GM23338 (cell line): ENCODE data around the gene HPS3. TPM values are rescaled to one million over a fixed set of nuclear protein-coding genes. Genes with fewer than 3 reads are reported as not detected.

Experiments
- ATAC-seq: fragments of 200-7000 bp; cut with Tn5 transposase; 3 replicates; pipeline ENCODE4 v1.9.1; 2020
- DNase-seq: peaks from one replicate; pipeline ENCODE4 v3.0.0-alpha.2; 2015; ENCODE audit warnings: low spot score
- H2AFZ ChIP-seq: fragments of 200-600 bp; sonication (generic); 2 replicates; pipeline ENCODE4 v1.8.0; 2016; ENCODE audit warnings: antibody characterized with exemption, mild to moderate bottlenecking, moderate library complexity
- H3F3A ChIP-seq: fragments of 200-600 bp; sonication (generic); replicated peaks from 2 replicates; pipeline ENCODE4 v1.8.0; 2017; ENCODE audit warnings: antibody characterized with exemption, mixed run types, low read depth
- H3K27ac ChIP-seq: fragments of 200-600 bp; sonication (generic); 2 replicates; pipeline ENCODE4 v1.6.1; 2016; ENCODE audit warnings: low read depth
- H3K27me3 ChIP-seq: fragments of 200-600 bp; sonication (generic); 2 replicates; pipeline ENCODE4 v1.8.0; 2016; ENCODE audit warnings: mild to moderate bottlenecking, mixed run types, moderate library complexity; ENCODE audit not compliant: insufficient read depth
- H3K36me3 ChIP-seq: fragments of 200-600 bp; sonication (generic); 2 replicates; pipeline ENCODE4 v1.8.0; 2016; ENCODE audit warnings: mild to moderate bottlenecking; ENCODE audit not compliant: insufficient read depth
- H3K4me1 ChIP-seq: fragments of 200-600 bp; sonication (generic); 2 replicates; pipeline ENCODE4 v1.8.0; 2016; ENCODE audit warnings: mild to moderate bottlenecking, moderate library complexity; ENCODE audit not compliant: insufficient read depth
- H3K4me2 ChIP-seq: fragments of 200-600 bp; sonication (generic); 2 replicates; pipeline ENCODE4 v1.7.1; 2017; ENCODE audit warnings: mixed run types
- H3K4me3 ChIP-seq: fragments of 200-600 bp; sonication (generic); 2 replicates; pipeline ENCODE4 v1.6.1; 2016; ENCODE audit warnings: mixed run types
- H3K79me2 ChIP-seq: fragments of 200-600 bp; sonication (generic); replicated peaks from 2 replicates; pipeline ENCODE4 v1.8.0; 2017; ENCODE audit warnings: mild to moderate bottlenecking; ENCODE audit not compliant: insufficient read depth
- H3K9me2 ChIP-seq: fragments of 200-600 bp; sonication (generic); 2 replicates; pipeline ENCODE4 v1.8.0; 2017; ENCODE audit not compliant: insufficient read depth
- H4K20me1 ChIP-seq: fragments of 200-600 bp; sonication (generic); replicated peaks from 2 replicates; pipeline ENCODE4 v1.8.0; 2017; ENCODE audit warnings: mild to moderate bottlenecking; ENCODE audit not compliant: insufficient read depth
- H3K27ac Mint-ChIP-seq: 2 replicates; pipeline ENCODE4 v1.8.0; 2020; ENCODE audit warnings: inconsistent platforms, mild to moderate bottlenecking, moderate library complexity, mixed read lengths
- H3K27me3 Mint-ChIP-seq: 3 replicates; pipeline ENCODE4 v1.8.0; 2022; ENCODE audit warnings: low read depth, mild to moderate bottlenecking, moderate library complexity, mixed read lengths, inconsistent platforms; ENCODE audit not compliant: insufficient read depth, poor library complexity
- H3K36me3 Mint-ChIP-seq: 3 replicates; pipeline ENCODE4 v1.8.0; 2021; ENCODE audit warnings: low read depth, mild to moderate bottlenecking, inconsistent platforms, moderate library complexity, mixed read lengths
- H3K4me1 Mint-ChIP-seq: 3 replicates; pipeline ENCODE4 v1.8.0; 2020; ENCODE audit warnings: mild to moderate bottlenecking, inconsistent platforms, mixed read lengths
- H3K4me3 Mint-ChIP-seq: 3 replicates; pipeline ENCODE4 v1.8.0; 2021; ENCODE audit warnings: moderate library complexity, mild to moderate bottlenecking, inconsistent platforms, mixed read lengths
- H3K9me3 Mint-ChIP-seq: 3 replicates; pipeline ENCODE4 v1.8.0; 2020; ENCODE audit warnings: moderate library complexity, mild to moderate bottlenecking, inconsistent platforms, mixed read lengths
- EZH2phosphoT487 ChIP-seq: fragments of 200-600 bp; sonication (generic); IDR thresholded peaks from one replicate; pipeline ENCODE4 v1.8.1; 2018; ENCODE audit warnings: antibody characterized with exemption; ENCODE audit not compliant: unreplicated experiment
- JUNB ChIP-seq: IDR thresholded peaks from one replicate; pipeline ENCODE4 v1.6.1; 2016; ENCODE audit warnings: antibody characterized with exemption; ENCODE audit not compliant: unreplicated experiment
- POLR2AphosphoS5 ChIP-seq: IDR thresholded peaks from 2 replicates; pipeline ENCODE4 v1.6.1; 2016; ENCODE audit warnings: antibody characterized with exemption, low read depth
- REST ChIP-seq: IDR thresholded peaks from one replicate; pipeline ENCODE4 v1.6.1; 2018; ENCODE audit warnings: antibody characterized with exemption; ENCODE audit not compliant: unreplicated experiment
- ZNF114 ChIP-seq: fragments of 250-450 bp; sonication (Bioruptor Pico); IDR thresholded peaks from 2 replicates; pipeline ENCODE4 v1.5.0; 2020; ENCODE audit warnings: mild to moderate bottlenecking, moderate library complexity
- ZNF331 ChIP-seq: fragments of 250-450 bp; sonication (Bioruptor Pico); IDR thresholded peaks from 2 replicates; pipeline ENCODE4 v1.5.0; 2020; ENCODE audit warnings: low read depth, mild to moderate bottlenecking, moderate library complexity
- ZNF462 ChIP-seq: fragments of 250-450 bp; sonication (Bioruptor Pico); IDR thresholded peaks from 2 replicates; pipeline ENCODE4 v1.5.0; 2020; ENCODE audit warnings: mild to moderate bottlenecking, moderate library complexity
- polyA plus RNA-seq: library from polyadenylated mRNA; unstranded; fragments of >200 nt; fragmentation: Nextera tagmentation; extraction: Ambion mirVana; gene quantifications from 2 replicates; pipeline ENCODE4 v1.2.1, GENCODE V29; 2016
- total RNA-seq: library from RNA; depleted of rRNA; stranded (reverse); fragments of >200 nt; shearing (Covaris generic); gene quantifications from 2 replicates; pipeline ENCODE4 v1.2.3, GENCODE V29; 2014

The HPS3 gene
- total and polyA plus RNA-seq, 2 experiments from 2014 or later: 41.7 to 66.8 TPM

GRCh38 chr3:149153402-149153801 is 24.0 kb downstream of the HPS3 start (continued):
- no peak for TF ChIP-seq ZNF462

GRCh38 chr3:149160754-149161300 is 31.4 kb downstream of the HPS3 start:
- DNase-seq: no peak
- H3K4me1 ChIP-seq: no peaks in the 10 kb centered on the region
- H3F3A ChIP-seq: no peaks in the 10 kb centered on the region
- H3K9me3 Mint-ChIP-seq: no peaks in the 10 kb centered on the region
- H2AFZ ChIP-seq: no peak overlapping the region
- H3K4me1 Mint-ChIP-seq: no peaks in the 10 kb centered on the region; the same call in 2 of the 3 replicates
- ATAC-seq: no peak
- no peaks in the 10 kb centered on the region for H4K20me1 ChIP-seq
- no peak overlapping the region for H3K27ac Mint-ChIP-seq
- no peak overlapping the region for H3K4me2 ChIP-seq
- no peak overlapping the region for H3K4me3 Mint-ChIP-seq
- H3K79me2 ChIP-seq: no peaks in the 10 kb centered on the region
- H3K27me3 Mint-ChIP-seq: no peaks in the 10 kb centered on the region
- no peaks in the 10 kb centered on the region for H3K27me3 ChIP-seq
- H3K4me3 ChIP-seq: no peak overlapping the region
- H3K36me3 ChIP-seq: peaks cover 46% of the 10 kb centered on the region
- no peak overlapping the region for H3K27ac ChIP-seq
- no peaks in the 10 kb centered on the region for H3K9me2 ChIP-seq
- peaks cover 69% of the 10 kb centered on the region for H3K36me3 Mint-ChIP-seq
- TF ChIP-seq ZNF331: no peak
- no peak for TF ChIP-seq ZNF114 (CRISPR knock-in tag)
- TF ChIP-seq EZH2phosphoT487: no peak
- TF ChIP-seq POLR2AphosphoS5: no peak
- TF ChIP-seq REST: no peak
- TF ChIP-seq JUNB: no peak
